Endothelial cell of umbilical vein (primary cell): ENCODE data around the gene GLOD4. TPM values are rescaled to one million over a fixed set of nuclear protein-coding genes. Genes with fewer than 3 reads are reported as not detected.

Experiments used
- BruUV-seq: library from RNA; stranded (reverse); fragments of 400-500 nt; replicated peaks from 2 replicates; lab custom pipeline; 2021; lab: Mats Ljungman, UMichigan
- CTCF ChIA-PET: fragments of 300-600, 350-600 bp; sonication (Branson Sonifier 250); formaldehyde crosslinking; loops from one replicate; lab custom pipeline; 2021; ENCODE audit warnings: antibody characterized with exemption, inconsistent platforms; lab: Charles Lee
- POLR2A ChIA-PET: fragments of 300-600, 350-600 bp; sonication (Branson Sonifier 250); formaldehyde crosslinking; loops from one replicate; lab custom pipeline; 2021; ENCODE audit warnings: antibody characterized with exemption, inconsistent platforms; lab: Charles Lee
- DNase-seq: peaks from one replicate; pipeline ENCODE4 v3.0.0-alpha.2; 2011; ENCODE audit warnings: low read depth, low spot score
- FAIRE-seq: peaks from 2 replicates; lab custom pipeline; 2011; peaks lifted over from hg19 to GRCh38; lab: Jason Lieb, UNC
- H2AFZ ChIP-seq: 2 replicates; pipeline ENCODE4 v1.6.0; 2012; ENCODE audit warnings: low read depth, low read length, control low read depth, inconsistent platforms
- H3K27ac ChIP-seq: 2 replicates; pipeline ENCODE4 v1.5.1; 2011; ENCODE audit warnings: low read depth, mild to moderate bottlenecking, control low read depth, low read length, moderate library complexity; ENCODE audit not compliant: insufficient read depth
- H3K27me3 ChIP-seq, 2 experiments: 2 replicates each; pipeline versions ENCODE4 v1.6.0 to v1.6.1; 2011; ENCODE audit warnings: low read length in 2 of 2, mixed read lengths in 1 of 2; ENCODE audit not compliant: control insufficient read depth in 2 of 2, insufficient read depth in 2 of 2
- H3K36me3 ChIP-seq, 2 experiments: 2 replicates in 1 of 2; 3 replicates in 1 of 2; pipeline ENCODE4 v1.5.1; 2011; ENCODE audit warnings: low read length in 2 of 2, mild to moderate bottlenecking in 1 of 2, moderate library complexity in 1 of 2; ENCODE audit not compliant: control insufficient read depth in 2 of 2, insufficient read depth in 2 of 2; ENCODE audit errors: extremely low read depth in 1 of 2
- H3K4me1 ChIP-seq: 3 replicates; pipeline ENCODE4 v1.5.1; 2011; ENCODE audit warnings: mild to moderate bottlenecking, low read length; ENCODE audit not compliant: control insufficient read depth, insufficient read depth; ENCODE audit errors: extremely low read depth
- H3K4me2 ChIP-seq: 2 replicates; pipeline ENCODE4 v1.6.1; 2011; ENCODE audit warnings: low read length, control low read depth, mixed read lengths; ENCODE audit not compliant: insufficient read depth
- H3K4me3 ChIP-seq, 3 experiments: fragments of 200-600 bp in 1 of 3; sonication (generic), shearing (Covaris generic) in 1 of 3; replicated peaks in 1 of 3; 2 replicates each; pipeline ENCODE4 v1.5.1; 2011 to 2016; ENCODE audit warnings: control low read depth in 3 of 3, low read length in 3 of 3, mild to moderate bottlenecking in 2 of 3, inconsistent platforms in 1 of 3, low read depth in 1 of 3, moderate library complexity in 1 of 3; ENCODE audit not compliant: insufficient read depth in 1 of 3
- H3K79me2 ChIP-seq: 2 replicates; pipeline ENCODE4 v1.6.0; 2012; ENCODE audit warnings: low read length, inconsistent platforms; ENCODE audit not compliant: control insufficient read depth, insufficient read depth
- H3K9ac ChIP-seq: replicated peaks from 2 replicates; pipeline ENCODE3; 2011; ENCODE audit warnings: low read length, control low read depth; ENCODE audit not compliant: insufficient read depth; ENCODE audit errors: extremely low read depth
- H3K9me1 ChIP-seq: replicated peaks from 3 replicates; pipeline ENCODE4 v1.6.0; 2011; ENCODE audit warnings: mild to moderate bottlenecking, low read length; ENCODE audit not compliant: control insufficient read depth, insufficient read depth; ENCODE audit errors: extremely low read depth
- H3K9me3 ChIP-seq: replicated peaks from 2 replicates; pipeline ENCODE4 v1.5.1; 2012; ENCODE audit warnings: low read length, inconsistent platforms; ENCODE audit not compliant: control insufficient read depth, insufficient read depth
- H4K20me1 ChIP-seq: replicated peaks from 2 replicates; pipeline ENCODE3; 2011; ENCODE audit warnings: mild to moderate bottlenecking, low read length; ENCODE audit not compliant: control insufficient read depth, insufficient read depth; ENCODE audit errors: extremely low read depth
- CTCF ChIP-seq, 2 donors: IDR thresholded peaks; 1 replicate in 1 of 2; 2 replicates in 1 of 2; pipeline ENCODE4 v1.5.1; 2011; ENCODE audit warnings: low read length in 2 of 2, mild to moderate bottlenecking in 2 of 2, moderate library complexity in 2 of 2, control low read depth in 1 of 2, inconsistent platforms in 1 of 2, low read depth in 1 of 2; ENCODE audit not compliant: insufficient read depth in 1 of 2; ENCODE audit errors: extremely low read depth in 1 of 2
- EZH2 ChIP-seq: IDR thresholded peaks from 2 replicates; pipeline ENCODE4 v1.6.1; 2012; ENCODE audit warnings: borderline replicate concordance, low read depth, mild to moderate bottlenecking, moderate library complexity, low read length, inconsistent platforms; ENCODE audit not compliant: severe bottlenecking
- FOS ChIP-seq: IDR thresholded peaks from 2 replicates; pipeline ENCODE4 v1.6.1; 2011; ENCODE audit warnings: mild to moderate bottlenecking, low read length, moderate library complexity, borderline replicate concordance; ENCODE audit not compliant: insufficient read depth
- MYC ChIP-seq: IDR thresholded peaks from one replicate; pipeline ENCODE4 v1.6.1; 2011; ENCODE audit warnings: mild to moderate bottlenecking, low read depth, low read length
- POLR2A ChIP-seq: IDR thresholded peaks from 2 replicates; pipeline ENCODE4 v1.6.1; 2012; ENCODE audit warnings: low read depth, mild to moderate bottlenecking, control low read depth, low read length
- POLR2AphosphoS5 ChIP-seq: IDR thresholded peaks from 2 replicates; pipeline ENCODE4 v1.6.1; 2012; ENCODE audit warnings: low read depth, mild to moderate bottlenecking, control low read depth, low read length, moderate library complexity; ENCODE audit not compliant: insufficient read depth
- dilution Hi-C: fragments of 300-500 bp; cut with MboI; formaldehyde crosslinking; loops from one replicate; pipeline ENCODE4 v1.15.0; 2019; ENCODE audit warnings: low sequenced_read_pairs; ENCODE audit not compliant: extremely low pct_ligation_motif_present
- intact Hi-C: fragments of 100-400 bp; cut with micrococcal nuclease; formaldehyde crosslinking; loops from one replicate; pipeline ENCODE4 v1.10.0; 2022
- polyA plus RNA-seq, 4 experiments: library from polyadenylated mRNA; depleted of rRNA in 3 of 4; stranded (reverse) in 3 of 4; unstranded in 1 of 4; fragments of >200 nt; gene quantifications; 2 replicates each; pipeline versions ENCODE4 v1.2.1 to v1.2.3, GENCODE V29; 2011 to 2012; ENCODE audit warnings: missing spikeins in 1 of 4
- total RNA-seq: library from RNA; stranded (reverse); gene quantifications from 2 replicates; pipeline ENCODE4 v1.2.3, GENCODE V29; 2021

Gene GLOD4
- total and polyA plus RNA-seq, 2 donors (not counting 3 experiments of a cell fraction or from before 2014, with no cell fraction given) = 41.3 to 84.2 TPM

GRCh38 chr17:774313-774584 is 7.8 kb downstream of the GLOD4 start:
- Histone ChIP-seq H4K20me1 (peaks cover 2% of the 10 kb centered on the region), H3K4me3 (no peak overlapping the region), H3K9me1 (no peaks in the 10 kb centered on the region), H2AFZ (no peak overlapping the region), H3K79me2 (peaks cover 3% of the 10 kb centered on the region), H3K27ac (no peak overlapping the region), H3K27me3 (no peaks in the 10 kb centered on the region), H3K36me3 (peaks cover 16 to 41% of the 10 kb centered on the region in 2 experiments), H3K9me3 (no peaks in the 10 kb centered on the region), H3K4me2 (no peak overlapping the region), H3K4me1 (no peaks in the 10 kb centered on the region), H3K9ac (no peak overlapping the region)
- no TSS peak for BruUV-seq
- FAIRE-seq (no peak), DNase-seq (no peak)
- dilution Hi-C loops (no loop called here), intact Hi-C loops (no loop called here)
- TF ChIP-seq CTCF (IDR thresholded peaks at IDR 0.05; ENCODE audit: extremely low read depth in 1 of 2, insufficient read depth in 1 of 2, low read depth in 1 of 2, low read length in 2 of 2) = no peak
- no peak for TF ChIP-seq POLR2A
- no peak for TF ChIP-seq EZH2
- no peak for TF ChIP-seq POLR2AphosphoS5
- no peak for TF ChIP-seq FOS
- TF ChIP-seq MYC = no peak
- CTCF ChIA-PET = interaction anchor here (0.9 to 2.3 kb wide), 2 partner anchors 222 to 362 kb away, joined by 3 to 6 read pairs; partner anchors contain the start of gene TIMM22
- POLR2A ChIA-PET = no interaction called here
